Stimulated activated CD4-positive, alpha-beta T cell treated with anti-CD3 and anti-CD28 coated beads, Interleukin-12 subunit alpha, Interleukin-12 subunit beta, amount 100 ng/mL, for 4 hours (primary cell): Measurements from ENCODE around the gene PPP6R2.
"Not testable (repeated sequence)": the region's sequence is repeated elsewhere in the genome, so short reads cannot be mapped to it uniquely, and the experiment has no call there.

Experiments
- DNase-seq: peaks from one replicate; pipeline ENCODE4 v3.0.0-alpha.2; 2020

The PPP6R2 gene

DNA sequence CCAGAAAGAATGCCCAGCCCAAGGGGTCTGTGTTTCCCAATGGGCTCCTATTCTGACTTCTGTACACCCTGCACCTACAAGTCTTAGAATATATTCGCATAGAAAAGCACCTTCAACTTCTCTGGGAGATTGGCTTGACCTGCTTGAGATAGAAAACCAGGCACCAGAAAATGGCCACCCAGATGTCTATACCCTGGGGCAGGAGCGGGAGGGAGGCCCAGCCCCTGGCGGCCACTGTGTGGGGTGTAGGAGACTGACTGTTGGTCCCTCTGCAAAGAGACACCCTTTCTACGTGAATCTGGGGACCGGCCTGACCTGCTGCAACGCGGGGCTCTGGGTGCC is 24.8 kb upstream of the PPP6R2 start:
- no peak for DNase-seq

DNA sequence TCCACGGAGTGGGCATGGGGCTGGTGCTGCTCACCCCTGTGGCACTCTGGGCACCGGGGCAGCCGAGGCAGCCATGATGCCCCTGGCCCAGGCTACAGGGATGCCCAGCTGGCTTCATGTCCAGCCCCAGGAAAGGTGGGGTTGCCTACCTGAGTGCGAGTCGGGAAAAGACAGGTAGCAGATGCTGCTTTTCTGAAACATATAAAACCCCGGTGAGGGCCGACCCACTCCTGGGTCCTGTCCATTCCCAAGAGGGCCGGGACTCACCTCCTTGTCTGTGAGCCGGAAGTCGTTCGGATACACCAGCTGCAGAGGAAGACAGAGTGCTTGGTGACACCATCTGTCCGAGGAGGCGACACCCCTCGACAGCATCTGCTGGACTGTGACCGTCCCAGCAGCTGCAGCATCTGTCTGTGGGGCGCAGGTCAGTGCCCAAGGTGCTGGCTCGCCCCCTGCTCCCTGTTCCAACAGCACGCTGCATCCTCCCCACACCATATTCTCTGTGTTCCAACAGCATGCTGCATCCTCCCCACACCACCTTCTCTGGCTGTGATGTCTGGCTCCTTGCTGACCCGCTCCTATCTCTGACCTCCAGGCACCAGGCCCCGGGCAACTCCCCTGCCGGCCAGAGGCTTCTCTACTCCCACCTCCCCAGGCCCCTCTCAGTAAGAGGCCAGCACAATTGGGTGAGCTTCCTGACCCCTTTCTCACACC is 24.3 kb upstream of the PPP6R2 start:
- DNase-seq: no peak

DNA sequence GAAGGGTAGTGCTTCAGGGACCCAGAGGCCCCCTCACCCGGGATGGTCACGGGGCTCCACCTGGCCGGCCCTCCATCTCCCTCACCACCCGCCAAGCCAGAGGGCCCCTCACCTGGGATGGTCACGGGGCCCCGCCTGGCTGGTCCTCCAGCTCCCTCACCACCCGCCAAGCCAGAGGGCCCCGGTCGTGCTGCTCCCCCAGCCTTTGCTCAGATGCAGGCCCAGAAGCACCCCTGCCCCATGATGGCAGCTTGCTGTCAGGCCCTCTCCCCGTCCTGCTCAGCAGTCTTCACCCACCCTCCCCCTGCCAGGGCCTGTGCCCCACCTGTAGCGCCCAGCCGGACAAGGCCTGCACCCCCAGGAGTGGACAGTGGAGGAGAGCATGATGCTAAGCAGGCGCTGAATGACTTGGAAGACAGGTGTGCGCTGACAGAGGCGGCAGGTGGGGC is 23.6 kb upstream of the PPP6R2 start:
- no peak for DNase-seq

DNA sequence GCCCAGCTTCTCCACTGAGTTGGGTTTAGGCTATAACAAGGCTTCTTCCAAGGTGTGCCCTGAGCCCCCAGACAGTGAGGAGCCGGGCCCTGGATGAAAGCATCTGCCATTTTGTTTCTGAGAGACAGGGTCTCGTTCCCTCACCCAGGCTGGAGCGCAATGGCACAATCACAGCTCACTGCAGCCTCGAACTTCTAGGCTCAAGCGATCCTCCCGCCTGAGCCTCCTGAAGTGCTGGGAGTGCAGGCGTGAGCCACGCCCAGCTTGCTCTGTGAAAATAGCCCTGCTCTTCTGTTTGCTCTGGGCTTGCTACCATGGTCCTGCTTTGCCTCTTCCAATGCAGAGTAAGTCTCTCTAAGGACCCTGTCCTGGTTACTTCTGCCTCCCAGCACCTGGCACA is 23.0 kb upstream of the PPP6R2 start:
- no peak for DNase-seq

DNA sequence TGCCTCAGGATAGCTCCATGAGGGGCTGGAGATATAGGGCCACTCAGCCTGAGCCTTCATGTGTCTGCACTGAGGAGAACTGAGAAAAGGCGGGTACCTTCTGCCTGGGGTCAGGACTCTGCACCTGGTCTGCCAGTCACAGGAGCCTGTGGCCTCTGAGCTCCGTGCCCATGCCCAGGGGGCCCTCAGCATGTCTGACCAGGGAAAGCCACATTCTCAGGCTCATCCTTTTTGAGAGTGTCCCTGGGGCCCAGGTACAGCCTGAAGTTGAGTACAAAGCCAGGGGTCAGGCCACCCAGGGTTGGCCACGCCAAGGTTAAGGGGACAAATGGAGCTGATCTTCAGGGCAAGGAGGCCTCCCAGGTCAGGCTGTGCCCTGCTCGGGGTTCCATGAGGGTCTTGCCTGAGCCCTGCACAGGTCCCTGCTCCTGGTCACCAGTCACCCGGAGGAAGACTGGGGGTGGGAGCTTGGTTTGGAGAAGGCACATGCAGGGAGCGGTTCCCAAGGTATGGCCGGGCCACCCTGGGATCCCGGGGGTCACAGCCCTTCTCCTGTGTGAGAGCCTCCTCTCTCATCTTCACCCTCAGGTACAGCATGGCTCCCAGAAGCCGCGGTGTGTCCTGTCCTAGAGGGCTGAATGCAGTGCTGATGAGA is 22.3 kb upstream of the PPP6R2 start:
- DNase-seq: no peak

DNA sequence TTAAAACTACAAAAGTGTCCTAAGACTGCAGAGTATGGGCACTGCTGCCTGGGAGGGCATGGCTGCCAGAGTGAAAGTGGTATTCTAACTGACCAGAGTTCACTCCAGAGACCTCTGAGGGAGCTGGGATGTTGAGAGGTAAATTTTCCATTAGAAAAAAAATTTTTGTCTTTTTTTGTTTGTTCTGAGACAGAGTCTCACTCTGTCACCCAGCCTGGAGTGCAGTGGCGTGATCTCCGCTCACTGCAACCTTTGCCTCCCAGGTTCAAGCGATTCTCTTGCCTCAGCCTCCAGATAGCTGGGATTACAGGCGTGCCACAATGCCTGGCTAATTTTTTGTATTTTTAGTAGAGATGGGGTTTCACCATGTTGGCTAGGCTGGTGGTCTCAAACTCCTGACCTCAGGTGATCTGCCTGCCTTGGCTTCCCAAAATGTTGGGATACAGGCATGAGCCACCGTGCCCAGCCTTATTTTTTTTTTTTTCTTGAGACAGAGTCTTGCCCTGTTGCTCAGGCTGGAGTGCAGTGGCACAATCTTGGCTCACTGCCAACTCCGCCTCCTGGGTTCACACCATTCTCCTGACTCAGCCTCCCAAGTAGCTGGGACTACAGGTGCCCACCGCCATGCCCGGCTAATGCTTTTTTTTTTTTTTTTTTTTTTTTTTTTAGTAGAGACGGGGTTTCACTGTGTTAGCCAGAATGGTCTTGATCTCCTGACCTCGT is 20.6 kb upstream of the PPP6R2 start:
- not testable (repeated sequence) for DNase-seq

DNA sequence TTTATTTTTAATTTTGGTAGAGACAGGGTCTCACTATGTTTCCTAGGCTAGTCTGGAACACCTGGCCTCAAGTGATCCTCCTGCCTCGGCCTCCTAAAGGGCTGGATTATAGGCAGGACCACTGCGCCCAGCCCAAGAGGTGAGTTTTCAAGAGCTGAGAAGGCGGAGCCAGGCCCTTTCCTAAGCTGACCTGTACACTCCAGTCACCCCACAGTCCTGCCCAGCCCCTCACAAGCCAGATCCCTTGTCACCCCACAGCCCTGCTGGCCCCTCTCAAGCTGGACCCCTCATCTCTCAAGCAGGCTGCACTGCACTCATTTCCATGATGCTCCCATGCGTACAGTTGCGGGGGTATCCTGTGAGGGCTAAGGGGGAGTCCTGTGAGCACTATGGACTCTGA is 19.2 kb upstream of the PPP6R2 start:
- DNase-seq: no peak

DNA sequence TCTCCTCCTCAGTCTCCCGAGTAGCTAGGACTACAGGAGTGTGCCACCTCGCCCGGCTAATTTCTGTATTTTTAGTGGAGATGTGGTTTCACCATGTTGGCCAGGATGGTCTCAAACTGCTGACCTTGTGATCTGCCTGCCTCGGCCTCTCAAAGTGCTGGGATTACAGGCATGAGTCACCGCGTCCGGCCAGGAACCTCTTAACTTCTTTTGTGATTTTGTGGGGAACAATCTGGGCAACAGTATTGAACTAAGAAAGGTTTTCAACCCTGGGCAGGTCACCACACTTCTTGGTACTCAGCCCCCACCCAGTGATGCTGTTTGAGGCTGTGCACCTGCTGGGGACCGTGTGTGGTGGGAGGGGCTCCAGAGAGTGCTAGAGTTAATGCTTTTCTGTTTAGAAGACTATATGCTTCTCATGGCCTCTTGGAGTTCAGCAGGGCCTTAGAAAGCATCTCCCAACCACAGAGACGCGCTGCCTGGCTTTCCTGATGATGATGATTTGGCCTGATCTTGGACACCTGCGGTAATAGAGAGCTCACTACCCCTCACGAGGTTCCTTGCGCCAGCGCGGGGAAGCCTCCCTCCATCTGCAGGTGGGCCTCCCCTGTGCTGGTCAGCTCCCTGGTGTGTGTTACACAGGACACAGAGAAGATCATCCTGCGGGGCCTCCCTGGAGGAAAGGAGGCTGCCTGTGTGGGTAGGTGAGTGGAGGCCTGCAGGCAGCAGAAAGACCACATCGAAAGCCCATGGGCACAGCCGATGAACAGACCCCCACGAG is 17.5 kb upstream of the PPP6R2 start:
- no peak for DNase-seq

DNA sequence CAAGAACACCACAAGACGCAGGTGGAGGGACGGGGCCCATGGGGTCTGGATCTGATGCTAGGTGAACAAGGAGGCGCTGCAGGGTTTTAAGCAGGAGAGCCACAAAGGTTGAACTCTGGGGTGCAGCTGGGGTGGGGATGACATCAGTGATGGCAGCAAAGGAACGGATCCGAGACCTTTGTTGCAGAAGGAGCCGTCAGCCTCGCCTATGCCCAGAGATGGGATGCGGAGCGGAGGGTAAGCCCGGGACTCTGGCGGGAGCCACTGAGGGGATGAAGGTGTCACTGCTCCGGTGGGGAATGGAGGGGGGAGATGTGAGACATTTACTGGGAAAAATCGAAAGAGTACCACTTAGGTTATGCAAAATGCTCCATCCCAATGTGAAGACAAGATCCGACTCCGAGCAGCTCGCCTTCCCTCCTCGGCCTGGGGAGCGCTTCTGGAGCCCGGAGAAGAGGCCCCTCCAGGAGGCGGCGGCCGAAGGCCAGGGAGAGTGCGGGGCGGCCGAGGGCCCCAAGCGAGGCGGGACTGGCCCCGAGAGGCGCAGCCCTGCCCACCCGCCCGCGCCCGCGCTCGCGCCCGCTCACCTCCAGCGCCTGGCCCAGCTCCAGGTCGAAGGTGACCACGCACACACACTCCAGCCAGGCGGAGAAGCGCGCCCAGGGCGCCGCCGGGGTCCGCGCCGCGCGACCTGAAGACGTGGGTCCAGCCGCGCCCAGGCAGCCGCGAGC is 16.7 kb upstream of the PPP6R2 start:
- no peak for DNase-seq

DNA sequence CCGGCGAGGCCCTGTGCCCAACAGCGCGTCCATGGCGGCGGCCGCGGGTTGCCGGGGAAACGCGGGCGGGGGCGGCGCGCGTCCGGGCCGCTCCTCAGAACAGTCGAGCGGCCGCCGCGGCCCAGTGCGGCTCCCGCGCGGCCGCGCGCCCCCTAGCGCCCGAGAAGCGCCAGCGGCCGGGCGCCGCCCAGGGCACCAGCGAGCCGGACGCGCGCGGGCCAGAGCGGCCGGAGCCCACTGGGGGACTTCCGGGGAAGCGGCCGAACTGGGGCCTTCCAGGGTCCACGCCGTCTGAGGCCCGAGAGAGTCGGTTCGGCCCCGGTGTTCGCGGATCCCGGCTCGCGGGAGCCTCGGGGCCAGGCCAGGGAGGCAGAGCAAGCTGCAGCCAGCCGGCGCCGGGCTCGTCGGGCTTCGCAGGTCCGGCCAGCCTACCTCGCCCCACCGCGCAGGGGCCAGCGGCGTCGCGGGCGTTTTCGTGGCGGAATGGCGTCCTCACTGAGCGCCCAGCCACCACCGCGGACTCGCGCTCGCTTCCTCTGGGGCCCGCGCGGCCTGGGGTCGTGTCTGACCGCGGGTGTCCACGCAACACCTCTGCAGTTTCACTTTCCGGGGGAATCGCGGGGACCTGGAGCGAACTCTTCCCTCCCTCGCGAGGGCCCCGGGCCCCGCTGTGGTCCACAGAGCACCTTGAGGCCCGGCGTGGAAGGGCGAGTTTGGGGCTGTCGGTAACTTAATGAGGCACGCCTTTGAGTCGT is 16.0 kb upstream of the PPP6R2 start, which contains the start of gene DENND6B:
Gene DENND6B (minus strand): TSS at position 57 of the 755 bp plus-strand sequence. CDS start 24 bp downstream, at position 33.
- DNase-seq: peak; percentile 72

DNA sequence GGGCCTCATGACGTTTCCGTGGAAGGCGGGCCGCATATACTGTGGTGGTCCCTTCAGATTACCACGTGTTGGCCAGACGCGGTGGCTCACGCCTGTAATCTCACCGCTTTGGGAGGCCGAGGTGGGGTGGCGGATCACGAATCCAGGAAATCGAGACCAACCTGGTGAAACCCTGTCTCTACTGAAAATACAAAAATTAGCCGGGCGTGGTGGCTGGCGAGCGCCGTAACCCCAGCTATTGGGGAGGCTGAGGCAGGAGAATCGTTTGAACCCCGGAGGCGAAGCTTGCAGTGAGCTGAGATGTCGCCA is 15.5 kb upstream of the PPP6R2 start:
- no peak for DNase-seq

DNA sequence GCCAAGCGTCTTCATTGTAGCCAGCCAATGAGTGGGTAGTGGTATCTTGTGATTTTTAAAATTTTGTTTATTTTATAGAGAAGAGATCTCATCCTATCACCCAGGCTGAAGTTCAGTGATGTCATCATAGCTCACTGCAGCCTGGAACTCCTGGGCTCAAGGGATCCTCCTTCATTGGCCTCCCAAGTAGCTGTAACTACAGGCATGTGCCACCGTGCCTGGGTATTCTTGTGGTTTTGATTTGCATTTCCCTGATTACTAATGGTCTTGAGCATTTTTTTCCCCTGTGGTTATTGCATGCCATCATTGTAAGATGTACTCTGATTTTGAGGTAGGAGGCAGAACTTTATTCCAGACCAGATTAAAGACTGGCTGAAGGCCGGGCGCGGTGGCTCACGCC is 13.9 kb upstream of the PPP6R2 start:
- DNase-seq: no peak

DNA sequence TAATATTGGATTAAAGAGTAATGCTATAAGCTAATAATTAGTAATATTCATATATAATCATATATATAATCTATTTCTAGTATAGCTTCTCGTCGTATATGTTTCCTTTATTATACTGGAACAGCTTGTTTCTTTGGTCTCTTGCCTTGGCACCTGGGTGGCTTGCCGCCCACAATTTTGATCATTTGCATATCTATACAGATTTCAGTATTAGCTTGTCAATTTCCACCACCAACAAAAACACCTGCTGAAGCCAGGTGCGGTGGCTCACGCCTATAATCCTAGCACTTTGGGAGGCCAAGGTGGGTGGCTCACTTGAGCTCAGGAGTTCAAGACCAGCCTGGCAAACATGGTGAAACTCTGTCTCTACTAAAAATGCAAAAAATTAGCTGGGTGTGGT is 8.7 kb upstream of the PPP6R2 start:
- DNase-seq: not testable (repeated sequence)

DNA sequence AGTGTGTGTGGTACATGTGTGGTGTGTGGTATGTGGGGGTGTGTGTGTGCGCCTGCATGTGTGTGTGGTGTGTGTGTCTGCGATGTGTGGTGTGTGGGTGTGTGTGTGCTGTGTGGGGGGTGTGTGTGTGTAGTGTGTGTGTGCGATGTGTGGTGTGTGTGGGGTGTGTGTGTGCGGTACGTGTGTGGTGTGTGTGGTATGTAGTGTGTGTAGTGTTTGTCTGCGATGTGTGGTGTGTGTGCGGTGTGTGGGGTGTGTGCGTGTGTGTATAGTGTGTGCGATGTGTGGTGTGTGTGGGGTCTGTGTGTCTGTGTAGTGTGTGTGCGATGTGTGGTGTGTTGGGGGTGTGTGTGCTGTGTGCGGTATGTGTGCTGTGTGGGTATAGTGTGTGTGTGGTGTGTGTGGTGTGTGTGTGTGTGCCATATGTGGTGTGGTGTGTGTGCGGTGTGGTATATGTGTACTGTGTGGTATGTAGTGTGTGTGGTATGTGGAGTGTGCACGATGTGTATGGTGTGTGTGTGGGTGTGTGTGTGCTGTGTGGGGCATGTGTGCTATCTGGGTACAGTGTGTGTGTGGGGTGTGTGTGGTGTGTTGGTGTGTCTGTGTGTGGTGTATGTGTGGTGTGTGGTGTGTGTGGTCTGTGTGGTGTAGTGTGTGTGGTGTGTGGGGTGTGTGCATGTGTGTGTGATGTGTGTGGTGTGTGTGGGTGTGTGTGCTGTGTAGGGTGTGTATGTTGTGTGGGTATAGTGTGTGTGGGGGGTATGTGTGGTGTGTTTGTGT is 5.7 kb upstream of the PPP6R2 start:
- no peak for DNase-seq

DNA sequence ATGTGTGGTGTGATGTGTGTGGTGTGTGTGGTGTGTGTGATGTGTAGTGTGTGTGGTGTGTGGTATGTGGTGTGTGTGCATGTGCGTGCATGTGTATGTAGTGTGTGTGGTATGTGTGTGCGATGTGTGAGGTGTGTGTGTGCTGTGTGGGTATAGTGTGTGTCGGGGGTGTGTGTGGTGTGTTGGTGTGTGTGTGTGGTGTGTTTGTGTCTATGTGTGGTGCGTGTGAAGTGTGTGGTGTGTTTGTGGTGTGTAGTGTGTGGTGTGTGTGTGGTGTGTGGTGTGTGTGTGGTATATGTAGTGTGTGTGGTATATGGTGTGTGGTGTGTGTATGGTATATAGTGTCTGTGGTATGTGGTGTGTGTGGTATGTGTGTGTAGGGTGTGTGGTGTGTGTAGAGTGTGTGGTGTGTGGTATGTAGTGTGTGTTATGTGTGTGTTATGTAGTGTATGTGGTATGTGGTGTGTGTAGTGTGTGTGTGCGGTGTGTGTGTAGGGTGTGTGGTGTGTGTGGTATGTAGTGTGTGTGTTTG is 5.0 kb upstream of the PPP6R2 start:
- no peak for DNase-seq

DNA sequence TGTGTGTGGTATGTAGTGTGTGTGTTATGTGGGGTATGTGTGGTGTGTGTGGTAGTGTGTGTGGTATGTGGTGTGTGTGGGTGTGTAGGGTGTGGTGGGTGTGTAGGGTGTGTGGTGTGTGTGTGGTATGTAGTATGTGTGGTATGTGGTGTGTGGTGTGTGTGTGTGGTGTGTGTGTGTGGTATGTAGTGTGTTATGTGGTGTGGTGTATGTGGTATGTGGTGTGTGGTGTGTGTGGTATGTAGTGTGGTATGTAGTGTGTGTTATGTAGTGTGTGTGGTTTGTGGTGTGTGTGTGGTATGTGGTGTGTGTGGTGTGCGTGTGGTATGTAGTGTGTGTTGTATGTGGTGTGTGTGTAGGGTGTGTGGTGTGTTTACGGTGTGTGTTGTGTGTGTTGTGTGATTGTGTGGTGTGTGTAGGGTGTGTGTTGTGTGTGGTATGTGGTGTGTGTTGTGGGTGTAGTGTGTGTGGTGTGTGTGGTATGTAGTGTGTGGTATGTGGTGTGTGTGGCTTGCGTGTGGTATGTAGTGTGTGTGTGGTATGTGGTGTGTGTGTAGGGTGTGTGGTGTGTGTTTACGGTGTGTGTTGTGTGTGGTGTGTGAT is 4.2 kb upstream of the PPP6R2 start:
- DNase-seq: no peak

DNA sequence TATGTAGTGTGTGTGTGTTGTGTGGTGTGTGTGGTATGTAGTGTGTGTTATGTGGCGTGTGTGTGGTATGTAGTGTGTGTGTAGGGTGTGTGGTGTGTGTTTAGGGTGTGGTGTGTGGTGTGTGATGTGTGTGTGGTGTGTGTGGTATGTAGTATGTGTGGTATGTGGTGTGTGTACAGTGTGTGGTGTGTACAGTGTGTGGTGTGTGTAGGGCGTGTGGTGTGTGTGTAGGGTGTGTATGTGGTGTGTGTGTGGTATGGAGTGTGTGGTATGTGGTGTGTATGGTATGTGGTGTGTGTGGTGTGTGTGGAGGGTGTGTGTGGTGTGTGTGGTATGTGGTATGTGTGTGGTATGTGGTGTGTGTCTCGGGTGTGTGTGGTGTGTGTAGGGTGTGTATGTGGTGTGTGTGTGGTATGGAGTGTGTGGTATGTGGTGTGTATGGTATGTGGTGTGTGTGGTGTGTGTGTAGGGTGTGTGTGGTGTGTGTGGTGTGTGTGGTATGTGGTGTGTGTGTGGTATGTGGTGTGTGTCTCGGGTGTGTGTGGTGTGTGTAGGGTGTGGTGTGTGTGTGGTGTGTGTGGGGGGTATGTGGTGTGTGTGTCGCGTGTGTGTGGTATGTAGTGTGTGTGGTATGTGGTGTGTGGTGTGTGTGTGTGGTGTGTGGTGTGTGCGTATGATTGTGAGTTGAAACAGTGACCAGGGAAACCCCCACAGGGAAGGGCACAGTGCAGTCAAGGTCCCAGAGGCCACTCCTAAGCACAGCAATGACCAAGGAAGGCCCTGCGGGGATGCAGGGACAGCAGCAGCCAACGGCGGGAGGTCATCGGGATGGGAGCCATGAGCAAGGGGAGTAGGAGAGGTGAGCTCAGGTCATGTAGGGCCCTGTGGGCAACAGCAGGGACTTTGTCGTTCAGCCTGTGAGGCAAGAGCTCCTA is 2.9 kb upstream of the PPP6R2 start:
- no peak for DNase-seq

DNA sequence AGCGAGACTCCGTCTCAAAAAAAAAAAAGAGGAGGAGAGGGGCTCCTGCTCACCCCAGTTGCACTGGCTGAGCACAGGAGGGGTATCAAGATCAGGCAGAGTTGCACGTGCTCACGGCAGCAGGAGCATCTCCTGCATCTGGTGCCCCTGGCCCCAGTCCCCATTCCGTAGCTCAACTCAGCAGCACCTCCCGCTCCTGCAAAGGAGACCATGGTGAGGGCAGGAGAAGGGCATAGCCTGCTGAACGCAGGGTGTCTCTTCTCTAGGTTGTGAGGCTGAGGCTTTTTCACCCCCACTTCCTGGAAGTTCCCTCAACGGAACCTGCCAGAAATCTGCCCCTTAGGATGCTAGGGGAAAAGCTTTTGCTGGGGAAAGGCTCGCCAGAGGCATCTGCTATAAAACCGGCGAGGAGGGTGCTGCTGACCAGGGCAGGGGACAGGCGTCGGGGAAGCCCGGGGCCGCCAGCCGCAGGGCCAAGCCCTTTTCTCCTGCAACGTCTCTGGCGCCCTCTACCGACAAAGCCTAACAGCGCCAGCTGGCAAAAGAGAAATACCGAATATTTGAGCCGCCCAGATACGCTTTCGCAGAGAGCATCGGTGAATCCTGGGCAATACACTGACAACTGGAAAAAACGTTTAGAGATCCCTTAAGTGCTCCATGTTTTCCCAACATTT is 1.0 kb upstream of the PPP6R2 start:
- DNase-seq: peak; percentile 87

DNA sequence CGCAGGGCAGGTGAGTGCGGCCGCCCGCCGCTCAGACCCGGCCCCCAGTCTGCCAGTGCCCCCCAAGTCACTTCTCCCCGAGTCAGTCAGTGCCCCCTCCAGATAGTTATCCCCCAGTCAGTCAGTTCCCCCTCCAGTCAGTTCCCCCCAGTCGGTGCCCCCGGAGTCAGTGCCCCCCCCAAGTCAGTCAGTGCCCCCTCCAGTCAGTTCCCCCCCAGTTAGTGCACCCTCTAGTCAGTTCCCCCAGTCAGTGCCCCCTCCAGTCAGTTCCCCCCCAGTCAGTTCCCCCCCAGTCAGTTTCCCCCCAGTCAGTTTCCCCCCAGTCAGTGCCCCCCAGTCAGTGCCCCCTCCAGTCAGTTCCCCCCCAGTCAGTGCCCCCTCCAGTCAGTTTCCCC is 411 bp downstream of the PPP6R2 start:
- DNase-seq: no peak
